DOHH2 (cell line): ENCODE data around the gene KBTBD13.

Source experiments
- CTCF ChIP-seq: fragments of 200-600 bp; sonication (generic); IDR thresholded peaks from one replicate; pipeline ENCODE4 v1.5.1; 2014; ENCODE audit warnings: antibody characterized with exemption, mild to moderate bottlenecking, low read depth, low read length; ENCODE audit not compliant: poor library complexity, severe bottlenecking
- EZH2phosphoT487 ChIP-seq: fragments of 200-600 bp; sonication (generic); IDR thresholded peaks from 2 replicates; pipeline ENCODE4 v1.6.1; 2017; ENCODE audit warnings: borderline replicate concordance, mild to moderate bottlenecking, antibody characterized with exemption, low read length, moderate library complexity, mixed read lengths

- TF ChIP-seq CTCF (no peak), EZH2phosphoT487 (no peak)
Observed at GRCh38 chr15:65077291-65077980, 890 bp downstream of the KBTBD13 start.
